ENCODE results near the gene OR10G2.
"Not testable (repeated sequence)": the region's sequence is repeated elsewhere in the genome, so short reads cannot be mapped to it uniquely, and the experiment has no call there.

The OR10G2 gene

DNA sequence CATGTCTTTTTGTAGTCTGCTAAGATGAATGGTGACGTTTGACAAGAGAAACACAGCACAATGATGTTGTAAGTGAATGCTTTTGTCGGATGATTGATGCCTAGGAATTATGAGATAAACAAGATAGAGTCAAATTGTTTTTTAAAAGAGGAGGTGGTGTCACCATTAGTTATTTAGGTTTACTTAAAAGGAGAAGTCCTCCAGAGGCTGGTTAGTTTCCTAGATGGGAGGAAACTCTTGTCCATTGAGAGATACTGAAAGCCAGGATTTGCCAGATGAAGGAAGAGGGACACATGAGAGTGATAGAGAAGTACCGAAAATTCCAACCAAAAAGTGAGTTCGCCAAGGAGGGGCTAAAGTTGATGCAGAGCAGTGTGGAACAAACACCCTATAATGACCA lies at the start of gene OR10G2:
OR10G2 (minus strand) TSS at position 101 of the 400 bp plus-strand sequence; CDS start at position 3, 98 bp downstream.
- no peak for DNase-seq (ENCODE audit: low read depth in 2 of 2)

DNA sequence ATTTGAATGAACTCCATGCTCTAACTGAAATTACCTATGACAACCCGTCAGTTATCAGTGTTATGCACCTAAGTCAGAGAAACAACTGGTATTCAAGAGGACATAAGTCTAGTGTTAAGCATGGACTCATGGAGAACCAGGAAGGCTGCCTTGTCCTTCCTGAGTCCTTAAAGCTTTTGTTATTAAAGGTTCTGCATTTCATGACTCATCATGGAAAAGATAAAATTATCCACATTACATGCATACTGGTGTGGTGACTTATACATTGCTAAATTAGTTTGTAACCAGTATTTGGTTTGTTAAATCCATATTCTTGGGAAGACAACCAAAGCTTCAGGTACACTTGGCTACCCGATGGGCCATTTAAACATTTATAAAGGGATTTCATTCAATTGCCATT lies 45.3 kb upstream of the OR10G2 start:
- DNase-seq (ENCODE audit: low read depth in 2 of 2), result no peak

GRCh38 chr14:21675566-21675965 lies 40.8 kb upstream of the OR10G2 start:
- no peak for DNase-seq (ENCODE audit: low read depth in 2 of 2)

- DNase-seq (ENCODE audit: low read depth in 2 of 2), result no peak
Measured at GRCh38 chr14:21673718-21674117, 39.0 kb upstream of the OR10G2 start, which contains the start of gene OR4E1. Gene OR4E1, minus strand, starts transcription at chr14:21673818. Its CDS starts 2,883 bp downstream, at chr14:21670935.

GRCh38 chr14:21672116-21672515 lies 37.4 kb upstream of the OR10G2 start:
- no peak for DNase-seq (ENCODE audit: low read depth in 2 of 2)

- no peak for DNase-seq (ENCODE audit: low read depth in 2 of 2)
Measured at GRCh38 chr14:21671371-21671770, 36.6 kb upstream of the OR10G2 start.

DNA sequence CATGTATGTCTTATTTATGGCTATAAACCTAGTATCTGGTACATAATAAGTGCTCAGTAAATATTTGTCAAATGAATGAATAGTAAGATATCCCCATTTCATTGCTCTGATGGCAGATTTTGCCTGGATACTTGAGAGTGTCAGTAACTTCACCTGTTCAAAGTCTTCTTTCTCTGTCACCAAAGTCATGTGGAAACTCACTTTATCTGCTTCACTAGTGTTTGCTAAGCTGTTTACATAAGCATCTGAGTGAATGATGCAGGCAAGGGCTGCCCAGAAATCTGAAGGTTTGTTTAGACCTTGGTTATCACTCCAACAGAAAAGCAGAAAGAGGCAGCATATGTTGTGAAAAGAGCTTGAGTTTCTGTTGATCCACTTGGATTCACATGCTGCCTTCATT lies 34.5 kb upstream of the OR10G2 start:
- DNase-seq (ENCODE audit: low read depth in 2 of 2), result no peak

- DNase-seq (ENCODE audit: low read depth in 2 of 2), result no peak
Measured at GRCh38 chr14:21668377-21668776, 33.6 kb upstream of the OR10G2 start.

GRCh38 chr14:21656980-21657379 lies 22.2 kb upstream of the OR10G2 start:
- DNase-seq (ENCODE audit: low read depth in 2 of 2), result no peak

DNA sequence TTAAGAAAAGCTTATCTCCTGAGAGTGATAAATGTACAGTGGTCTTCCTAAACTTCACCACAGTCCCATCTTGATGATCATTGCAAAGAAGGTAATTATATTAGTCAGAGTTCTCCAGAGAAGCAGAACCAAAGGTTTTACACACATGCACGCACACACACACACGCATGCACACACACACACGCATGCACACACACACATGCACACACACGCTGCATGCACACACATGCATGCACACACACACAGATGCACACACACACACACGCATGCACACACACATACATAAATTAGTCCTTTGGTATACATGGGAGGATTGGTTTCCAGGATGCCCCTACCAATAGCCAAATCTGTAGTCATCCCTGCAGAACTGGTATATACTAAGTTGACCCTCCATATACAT lies 19.5 kb upstream of the OR10G2 start:
- DNase-seq (ENCODE audit: low read depth in 2 of 2), result no peak

DNA sequence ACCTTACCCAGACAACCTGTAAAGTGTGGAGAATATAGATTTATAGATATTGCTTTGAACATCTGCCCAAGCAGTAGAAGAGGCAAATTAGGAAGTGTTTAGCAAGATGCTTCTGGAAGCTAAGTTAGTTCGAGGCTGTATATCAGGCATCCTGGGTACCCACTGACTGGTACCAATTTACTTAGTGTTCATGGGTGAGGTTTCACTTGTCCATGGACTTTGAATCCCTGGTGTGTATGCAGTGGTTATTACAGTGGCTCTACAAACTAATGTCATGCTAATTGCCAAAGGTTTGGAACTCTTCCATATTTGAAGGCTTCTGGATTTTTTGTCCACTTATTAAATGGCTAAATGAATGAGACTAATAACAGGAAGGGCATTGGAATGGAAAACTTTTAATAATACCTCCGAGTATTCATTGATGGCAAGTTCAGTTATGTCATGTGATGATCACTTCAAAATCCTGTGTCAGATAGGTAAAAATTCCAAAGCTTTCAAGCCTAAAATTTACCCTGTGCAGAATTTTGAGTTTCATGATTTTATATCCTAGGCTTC lies 18.7 kb upstream of the OR10G2 start, which contains the start of gene OR4E2:
OR4E2 (plus strand) TSS at position 505 of the 555 bp plus-strand sequence. CDS start 11,248 bp downstream, outside the sequence.
- DNase-seq (ENCODE audit: low read depth in 2 of 2), result no peak

DNA sequence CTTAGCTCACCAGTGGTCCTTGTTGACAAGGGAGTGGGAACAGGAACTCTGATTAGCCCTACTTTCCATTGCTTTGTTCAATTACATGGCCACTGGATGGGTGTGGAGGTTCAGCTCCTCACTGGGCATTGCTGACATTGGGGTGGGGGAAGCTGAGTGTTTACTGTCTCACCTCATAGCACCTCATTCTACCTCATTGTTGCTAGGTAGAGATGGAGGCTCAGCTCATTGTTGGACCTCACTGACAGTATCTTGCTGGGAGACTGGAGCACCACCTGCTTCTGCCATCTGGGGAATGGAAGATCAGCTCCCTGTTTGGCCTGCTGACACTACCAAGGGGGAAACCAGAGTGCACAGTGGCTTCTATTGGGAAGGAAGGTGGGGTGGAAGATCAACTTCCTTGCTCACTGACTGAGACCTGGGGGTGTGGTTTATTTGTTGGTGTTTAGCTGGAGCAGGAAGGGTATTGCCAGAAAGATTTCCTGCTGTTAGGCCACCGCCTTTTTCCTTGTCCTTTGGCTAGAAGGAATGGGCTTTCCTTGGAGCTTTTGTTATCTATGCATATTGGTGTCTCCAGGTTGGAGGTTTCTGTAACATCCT lies 17.6 kb upstream of the OR10G2 start:
- DNase-seq (ENCODE audit: low read depth in 2 of 2), result no peak

- no peak for DNase-seq (ENCODE audit: low read depth in 2 of 2)
Measured at GRCh38 chr14:21647380-21647779, 12.6 kb upstream of the OR10G2 start.

- DNase-seq (ENCODE audit: low read depth in 2 of 2), result no peak
Measured at GRCh38 chr14:21643407-21643806, 8.7 kb upstream of the OR10G2 start.

DNA sequence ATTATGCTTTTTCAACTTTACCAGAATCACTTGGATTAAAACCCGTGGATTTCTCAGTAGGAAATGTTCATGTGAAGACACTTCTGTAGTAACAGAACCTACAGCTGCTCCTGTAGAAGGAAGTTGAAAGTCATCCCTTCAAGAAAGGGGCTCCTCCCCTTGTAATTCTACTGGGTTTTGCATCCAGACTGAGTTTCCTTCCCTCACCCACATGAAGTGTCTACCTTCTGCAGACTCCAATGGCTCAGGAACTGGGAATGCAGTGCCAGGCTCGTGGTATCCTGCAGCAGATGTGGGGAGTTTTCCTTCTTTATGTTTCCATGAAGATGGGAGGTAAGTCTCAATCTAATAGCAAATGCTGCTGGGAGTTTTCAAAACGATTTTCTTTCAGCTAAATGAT lies 7.9 kb upstream of the OR10G2 start:
- no peak for DNase-seq (ENCODE audit: low read depth in 2 of 2)

- DNase-seq (ENCODE audit: low read depth in 2 of 2), result no peak
Measured at GRCh38 chr14:21631084-21631483, 3.7 kb downstream of the OR10G2 start.

DNA sequence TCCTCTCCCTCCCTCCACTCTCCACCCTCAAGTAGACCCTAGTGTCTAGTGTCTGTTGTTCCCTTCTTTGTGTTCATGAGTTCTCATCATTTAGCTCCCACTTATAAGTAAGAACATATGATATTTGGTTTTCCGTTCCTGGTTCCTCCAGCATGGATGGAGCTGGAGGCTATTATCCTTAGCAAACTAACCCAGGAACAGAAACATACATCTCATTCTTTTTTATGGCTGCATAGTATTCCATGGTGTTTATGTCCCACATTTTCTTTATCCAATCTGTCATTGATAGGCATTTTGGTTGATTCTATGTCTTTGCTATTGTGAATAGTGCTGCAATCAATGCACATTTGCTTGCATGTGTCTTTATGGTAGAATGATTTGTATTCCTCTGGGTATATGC lies 4.2 kb downstream of the OR10G2 start:
- not testable (repeated sequence) for DNase-seq (ENCODE audit: low read depth in 2 of 2)

GRCh38 chr14:21626491-21627230 lies 8.1 kb downstream of the OR10G2 start:
- no peak for DNase-seq (ENCODE audit: low read depth in 2 of 2)

DNA sequence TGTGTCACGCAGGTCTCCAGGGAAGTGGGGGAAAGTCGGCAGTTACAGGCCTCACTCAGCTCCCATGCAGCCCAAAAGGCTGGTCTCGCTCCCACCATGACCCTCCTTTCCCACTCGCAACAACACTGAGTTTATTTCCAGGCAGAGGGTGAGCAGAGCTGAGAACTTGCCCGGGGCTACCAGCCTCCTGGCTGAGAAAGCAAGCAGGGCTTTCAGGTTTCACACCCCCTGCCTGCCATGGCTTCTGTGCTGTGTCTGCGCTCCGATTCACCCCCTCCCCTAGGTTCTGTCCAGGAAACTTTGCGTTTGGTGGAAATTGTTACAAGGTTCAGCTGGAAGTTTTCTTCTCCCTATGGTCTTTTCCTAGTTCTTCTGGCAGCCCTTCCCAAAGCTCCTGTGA lies 17.1 kb downstream of the OR10G2 start:
- no peak for DNase-seq (ENCODE audit: low read depth in 2 of 2)

GRCh38 chr14:21614240-21614639 lies 20.5 kb downstream of the OR10G2 start:
- DNase-seq (ENCODE audit: low read depth in 2 of 2), result no peak

DNA sequence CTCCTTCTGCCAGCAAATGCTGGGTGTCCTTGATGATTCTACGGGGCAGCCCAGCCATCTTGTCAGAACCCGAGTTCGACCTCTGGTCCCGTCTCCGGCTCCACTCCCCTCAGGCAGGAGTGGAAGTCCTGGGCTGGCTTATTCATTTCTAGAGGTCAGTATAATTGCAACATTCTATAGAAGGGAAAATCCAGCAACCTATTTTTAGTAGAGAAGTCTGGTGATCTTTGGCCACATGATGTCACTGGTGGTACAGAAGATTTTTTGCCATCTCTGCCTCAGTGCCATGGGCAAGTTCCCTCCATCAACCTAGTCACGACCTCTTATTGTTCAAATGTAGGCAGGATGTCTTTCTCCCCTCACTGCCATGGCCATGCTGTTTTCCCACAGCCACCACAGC lies 22.4 kb downstream of the OR10G2 start:
- DNase-seq (ENCODE audit: low read depth in 2 of 2), result no peak

- not testable (repeated sequence) for DNase-seq (ENCODE audit: low read depth in 2 of 2)
Measured at GRCh38 chr14:21602181-21602580, 32.6 kb downstream of the OR10G2 start.

- no peak for DNase-seq (ENCODE audit: low read depth in 2 of 2)
Measured at GRCh38 chr14:21589317-21589716, 45.4 kb downstream of the OR10G2 start.
